Raji (cell line): Measurements from ENCODE around the gene SEC24B.

Source experiments
- POLR2A ChIP-seq: IDR thresholded peaks from 2 replicates; pipeline ENCODE4 v1.6.1; 2011; ENCODE audit warnings: low read depth, low read length, control low read depth; ENCODE audit not compliant: insufficient read depth

SEC24B gene

DNA sequence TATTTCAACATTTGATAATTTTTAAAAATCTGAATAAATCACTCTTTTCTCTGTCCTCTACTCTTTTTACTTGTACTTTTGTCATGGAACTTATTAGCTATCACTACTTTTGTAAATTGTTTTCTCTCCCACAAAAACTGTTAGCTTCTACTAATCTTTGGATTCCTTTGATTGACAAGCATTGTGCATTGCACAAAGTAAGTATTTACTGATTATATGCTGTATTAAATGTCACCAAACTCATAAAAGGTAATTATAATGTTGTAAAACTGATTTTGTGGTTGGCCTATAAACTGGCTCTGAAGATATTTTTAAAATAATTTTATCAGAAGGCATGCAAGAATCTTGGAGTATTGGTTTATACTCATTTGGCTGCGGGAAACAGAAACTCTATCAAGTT is 15.0 kb upstream of the SEC24B start:
- TF ChIP-seq POLR2A = no peak

DNA sequence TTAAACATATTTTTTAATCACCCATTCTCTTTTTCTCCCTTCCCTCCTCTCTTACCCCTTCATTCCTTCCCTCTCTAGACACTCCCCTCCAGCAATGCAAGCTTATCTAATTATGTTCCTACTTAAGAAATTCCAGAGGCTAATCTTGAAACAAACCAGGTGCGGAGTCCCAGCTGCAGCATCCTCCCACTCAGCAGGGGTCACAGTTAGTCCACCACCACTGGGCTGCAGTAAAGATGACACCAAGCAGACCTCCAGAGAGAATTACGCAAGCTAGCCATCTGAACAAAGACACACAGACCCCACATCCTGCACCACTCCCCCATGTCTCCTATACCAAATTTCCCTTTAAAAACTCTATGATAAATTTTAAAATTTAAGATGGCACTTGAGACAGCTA is 13.9 kb upstream of the SEC24B start:
- no peak for TF ChIP-seq POLR2A

DNA sequence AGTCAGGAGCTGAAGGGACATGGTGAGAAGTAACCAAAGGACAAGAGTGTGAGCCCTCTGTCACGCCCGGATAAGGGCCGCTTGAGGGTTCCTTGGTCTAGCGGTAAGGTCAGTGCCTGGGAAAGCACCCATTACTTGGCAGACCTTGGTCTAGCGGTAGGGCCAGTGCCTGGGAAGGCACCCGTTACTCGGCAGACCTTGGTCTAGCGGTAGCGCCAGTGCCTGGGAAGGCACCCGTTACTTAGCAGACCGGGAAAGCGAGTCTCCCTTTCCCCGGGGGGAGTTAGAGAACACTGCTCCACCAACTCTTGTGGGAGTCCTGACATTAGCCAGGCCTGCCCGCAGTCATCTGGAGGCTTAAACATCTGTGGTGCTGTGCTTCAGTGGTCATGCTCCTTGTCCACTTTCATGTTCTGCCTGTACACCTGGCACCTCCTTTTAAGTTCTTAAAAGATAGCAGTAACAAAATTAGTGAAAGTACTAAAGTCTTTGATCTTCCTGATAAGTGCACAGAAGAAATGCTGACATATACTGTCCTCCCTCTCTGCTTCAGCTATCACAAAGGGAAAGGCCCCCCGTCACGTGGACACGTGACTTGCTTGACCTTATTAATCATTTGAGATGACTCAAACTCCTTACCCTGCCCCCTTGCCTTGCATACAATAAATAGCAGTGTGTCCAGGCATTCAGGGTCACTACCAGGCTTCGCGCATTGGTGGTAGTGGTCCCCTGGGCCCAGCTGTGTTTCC is 9.3 kb upstream of the SEC24B start:
- TF ChIP-seq POLR2A = no peak

DNA sequence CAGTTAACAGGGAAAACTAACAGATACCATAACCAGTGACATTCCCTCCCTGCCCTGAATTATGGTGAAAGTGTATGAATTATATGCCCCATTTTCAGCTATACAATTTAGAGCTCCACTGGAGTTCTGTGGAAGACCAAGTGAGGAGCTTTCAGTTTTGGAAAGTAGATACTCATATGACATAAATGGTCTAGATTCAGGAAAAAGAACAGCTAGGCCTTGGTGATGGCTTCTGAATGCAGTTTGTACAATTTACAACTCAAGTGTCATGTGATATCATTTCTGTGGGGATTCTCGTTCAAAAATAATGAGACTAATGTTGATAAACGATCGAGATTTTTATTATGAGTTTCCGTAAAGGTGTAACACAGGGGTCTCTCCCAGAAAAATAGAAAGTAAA is 8.2 kb upstream of the SEC24B start:
- TF ChIP-seq POLR2A = no peak

DNA sequence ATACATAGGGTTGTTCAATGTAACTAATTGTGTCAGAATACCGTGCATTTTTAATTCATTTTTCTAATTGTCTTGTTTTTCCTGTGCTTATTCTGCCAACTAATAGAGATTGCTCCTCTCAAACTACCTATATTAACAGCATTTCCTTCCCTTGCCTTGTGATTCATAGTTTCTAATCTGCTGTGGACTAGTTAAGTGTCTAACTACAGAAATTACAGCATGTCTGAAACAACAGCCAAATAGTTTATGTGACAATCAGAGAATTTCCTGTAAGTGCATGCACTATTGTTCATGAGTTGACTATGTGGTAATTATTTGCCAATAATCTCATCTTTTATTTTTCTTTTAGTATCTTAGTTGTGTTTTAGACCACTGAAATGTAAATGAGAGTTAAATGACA is 4.1 kb upstream of the SEC24B start:
- no peak for TF ChIP-seq POLR2A

DNA sequence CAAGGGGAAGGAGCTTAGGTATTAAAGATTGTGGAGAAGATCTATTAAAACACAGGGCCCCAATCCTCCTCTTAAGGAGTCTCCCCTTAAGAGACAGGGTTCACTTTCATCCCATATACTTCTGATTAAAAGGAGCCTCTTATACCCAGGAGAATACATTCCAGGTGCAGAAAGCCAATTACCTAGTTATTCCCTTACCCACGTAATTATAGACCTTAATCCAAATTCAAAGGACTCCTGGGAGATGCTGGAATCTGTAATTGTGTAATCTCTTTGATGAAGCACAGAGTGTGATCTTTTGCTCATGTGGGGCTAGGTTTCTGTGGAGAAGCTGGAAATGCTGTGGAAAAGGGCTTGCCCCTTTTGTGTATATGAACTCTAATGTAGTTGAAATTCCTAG is 1.4 kb upstream of the SEC24B start:
- TF ChIP-seq POLR2A = no peak

DNA sequence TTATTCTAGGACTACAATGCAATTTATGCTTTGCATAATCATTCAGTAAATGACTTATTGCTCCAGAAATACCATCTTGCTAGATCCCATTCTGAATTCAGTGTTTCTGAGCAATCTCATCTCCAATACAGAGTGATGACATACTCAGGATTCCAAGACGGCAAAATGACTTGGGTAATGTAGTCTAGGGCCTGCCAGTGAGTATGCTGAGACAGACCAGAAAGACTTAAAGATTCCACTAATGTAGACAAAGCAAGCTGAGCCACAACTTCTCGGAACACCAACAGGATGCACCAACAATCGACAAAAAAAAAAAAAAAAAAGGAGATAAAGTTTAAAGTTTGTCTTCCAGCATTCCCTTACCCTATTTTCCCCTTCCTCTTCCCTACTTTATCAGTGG is 919 bp upstream of the SEC24B start:
- no peak for TF ChIP-seq POLR2A

DNA sequence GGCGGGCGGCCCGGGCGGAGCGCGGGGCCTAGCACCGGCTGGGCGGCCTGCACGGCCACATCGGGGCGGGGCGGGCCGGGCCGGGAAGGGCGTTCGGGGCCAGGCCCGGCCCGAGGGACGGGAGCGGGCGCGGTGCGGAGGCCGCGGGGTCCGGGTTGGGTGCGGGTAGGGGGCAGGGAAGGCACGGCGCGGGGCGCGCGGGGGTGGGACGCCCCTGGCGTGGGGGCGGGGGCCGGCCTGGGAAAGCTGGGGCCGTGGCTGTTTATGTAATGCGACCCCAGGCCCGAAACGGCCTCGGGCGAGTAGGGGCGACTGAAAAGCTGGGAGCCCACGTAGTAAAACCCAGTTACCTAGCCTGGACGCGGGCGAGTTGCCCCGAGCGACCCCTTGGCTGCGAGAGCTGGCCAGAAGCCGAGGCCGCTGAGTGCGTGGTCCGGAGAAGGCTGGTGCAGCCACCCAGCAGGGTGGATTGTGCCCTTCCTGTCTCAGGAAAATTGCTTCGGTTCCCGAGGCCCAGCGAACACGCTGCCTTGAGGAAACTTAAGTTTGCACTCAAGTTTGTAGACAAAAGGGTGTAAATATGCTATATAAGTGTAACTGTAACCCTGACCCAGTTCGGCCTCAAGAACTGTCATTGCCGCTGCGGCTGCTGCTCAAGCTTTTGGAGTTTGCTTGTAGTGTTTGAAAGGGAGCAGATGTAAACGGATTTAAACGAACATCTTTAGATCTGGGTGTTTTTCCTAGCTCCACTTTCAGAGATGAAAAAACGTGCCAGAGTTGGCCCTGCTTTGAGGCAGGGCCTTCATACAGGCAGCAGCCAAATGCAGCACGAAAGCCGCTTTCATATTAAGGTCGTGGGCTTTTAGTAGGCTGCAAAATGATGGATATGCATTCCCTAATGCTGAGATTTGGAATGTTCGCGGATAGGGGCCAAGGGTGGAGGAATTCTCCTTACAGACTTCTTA is 674 bp downstream of the SEC24B start:
- TF ChIP-seq POLR2A = no peak

DNA sequence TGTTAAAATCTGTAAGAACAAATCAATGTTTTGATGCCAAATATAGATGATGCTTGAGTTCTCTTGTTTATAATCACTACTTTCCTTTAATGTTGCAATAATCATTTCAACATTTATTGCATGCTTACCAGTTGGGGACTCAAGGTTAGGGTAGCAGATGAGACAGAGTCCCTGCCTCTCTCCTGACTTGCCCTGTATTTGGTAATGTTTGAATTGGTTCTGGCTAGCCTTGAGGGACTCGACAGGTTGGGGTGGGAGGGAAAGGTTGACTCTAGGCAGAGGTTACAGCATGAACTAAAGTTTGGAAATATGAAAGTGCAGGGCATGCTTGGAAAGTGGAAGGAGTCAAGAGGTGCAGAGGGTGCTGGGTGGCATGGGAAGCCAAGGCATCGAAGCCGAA is 2.0 kb downstream of the SEC24B start:
- TF ChIP-seq POLR2A = no peak

DNA sequence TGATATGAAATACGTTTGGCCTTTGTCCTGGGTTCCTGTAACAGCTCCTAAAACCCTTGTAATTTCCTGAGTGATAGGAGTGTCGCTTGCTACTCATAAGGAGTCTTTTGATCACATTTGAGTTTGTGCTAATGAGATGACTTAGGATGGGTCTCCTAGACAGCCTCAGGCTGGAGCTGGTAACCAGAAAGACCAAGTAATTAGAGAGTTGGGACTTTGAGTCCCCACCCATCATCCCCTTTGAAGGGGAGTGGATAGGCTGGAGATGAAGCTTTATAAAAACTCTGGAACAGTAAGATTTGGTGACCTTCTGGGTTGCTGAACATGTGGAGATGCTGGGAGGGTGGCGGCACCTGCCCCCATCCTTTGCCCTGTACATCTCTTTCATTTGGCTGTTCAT is 2.9 kb downstream of the SEC24B start:
- no peak for TF ChIP-seq POLR2A

DNA sequence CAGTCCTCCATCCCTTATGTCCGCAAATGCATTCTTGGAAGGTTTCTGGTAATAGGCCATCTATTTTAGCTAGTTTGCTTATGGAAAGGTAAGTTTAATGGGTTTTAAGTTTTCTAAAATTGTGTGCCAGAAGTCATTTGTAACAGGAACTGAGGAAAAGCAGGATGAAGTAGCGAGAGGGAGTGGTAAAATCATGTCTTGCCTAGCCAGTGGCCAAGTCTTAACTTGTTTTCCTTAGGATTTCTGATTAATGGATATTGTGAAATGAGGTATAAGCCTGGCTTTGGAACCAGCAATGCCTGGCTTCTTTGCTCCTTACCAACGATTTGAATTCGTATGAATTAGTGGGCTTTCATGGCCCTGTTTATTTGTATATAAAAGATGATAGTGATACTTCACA is 7.3 kb downstream of the SEC24B start:
- no peak for TF ChIP-seq POLR2A

DNA sequence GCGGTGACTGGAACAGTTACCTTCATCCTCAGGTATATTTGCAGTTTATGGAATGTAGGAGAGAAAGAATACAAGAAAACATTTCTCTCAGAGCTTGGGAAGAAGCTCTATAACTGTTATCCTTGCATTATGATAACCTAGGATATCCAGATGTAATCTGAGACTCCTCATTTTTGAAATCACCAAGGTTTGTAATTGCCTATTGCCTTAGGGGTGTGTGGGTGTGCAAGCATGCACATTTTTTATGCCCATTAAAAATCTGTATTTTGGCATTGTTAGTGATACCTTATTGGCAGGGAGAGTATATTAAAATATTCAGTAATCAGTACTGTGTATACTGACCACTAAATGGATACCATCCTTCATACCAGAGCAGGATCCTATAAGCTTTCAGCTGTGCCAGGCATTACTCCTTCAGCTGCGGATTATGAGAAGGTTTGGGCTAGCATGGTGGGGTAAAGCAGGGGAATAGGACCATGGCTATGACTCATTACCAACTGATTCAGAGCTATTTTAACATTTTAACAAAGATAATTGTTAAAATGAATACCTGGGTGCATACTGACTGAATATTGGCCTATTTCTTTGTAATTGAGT is 8.3 kb downstream of the SEC24B start:
- TF ChIP-seq POLR2A = no peak

DNA sequence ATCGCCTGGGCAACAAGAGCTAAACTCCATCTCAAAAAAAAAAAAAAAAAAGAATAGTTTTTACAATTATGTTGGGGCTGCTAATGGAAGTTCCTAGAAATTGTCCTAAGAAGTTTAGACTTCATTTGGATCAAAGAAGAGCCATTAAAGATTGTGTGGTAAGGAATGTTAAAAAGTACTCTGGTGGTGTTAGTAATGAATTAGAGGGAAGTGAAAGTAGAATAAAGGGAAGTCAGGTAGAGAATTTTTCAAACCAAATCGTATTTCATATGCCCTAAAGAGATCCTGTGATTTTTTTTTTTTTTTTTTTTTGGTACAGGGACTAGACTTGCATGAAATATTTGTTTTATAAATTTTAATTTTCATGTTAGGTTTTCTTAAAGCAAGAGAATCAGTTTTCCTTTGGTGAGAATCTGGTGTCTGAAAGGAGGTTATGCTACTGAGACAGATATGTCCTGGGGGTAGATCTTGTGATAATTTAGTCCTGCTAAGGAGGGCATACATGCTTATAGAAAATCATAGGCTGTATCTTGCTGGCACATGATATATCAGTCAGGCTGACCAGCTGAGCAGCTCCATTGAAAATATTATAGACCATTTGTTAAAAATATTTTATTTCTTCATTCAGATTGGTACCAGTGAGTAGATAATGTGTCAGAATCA is 10.7 kb downstream of the SEC24B start:
- no peak for TF ChIP-seq POLR2A

DNA sequence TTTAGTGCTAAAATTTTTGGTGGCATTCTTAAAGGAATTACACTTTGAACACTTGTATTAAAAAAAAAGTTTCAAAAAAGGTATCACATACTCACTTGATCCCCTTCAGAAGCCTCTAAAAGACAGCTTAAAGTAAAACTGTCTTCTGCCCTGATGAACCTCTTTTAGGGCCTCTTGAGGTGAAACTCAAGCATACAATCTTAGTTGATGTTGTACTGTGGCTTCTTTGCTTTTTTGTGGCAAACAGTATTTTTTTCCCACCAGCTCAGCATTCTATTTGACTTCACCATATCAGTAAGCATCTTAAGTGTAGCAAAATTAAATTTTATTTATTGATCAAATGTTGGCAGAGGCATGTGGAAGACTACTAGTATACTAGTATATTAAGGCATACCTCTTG is 13.7 kb downstream of the SEC24B start:
- TF ChIP-seq POLR2A = no peak

DNA sequence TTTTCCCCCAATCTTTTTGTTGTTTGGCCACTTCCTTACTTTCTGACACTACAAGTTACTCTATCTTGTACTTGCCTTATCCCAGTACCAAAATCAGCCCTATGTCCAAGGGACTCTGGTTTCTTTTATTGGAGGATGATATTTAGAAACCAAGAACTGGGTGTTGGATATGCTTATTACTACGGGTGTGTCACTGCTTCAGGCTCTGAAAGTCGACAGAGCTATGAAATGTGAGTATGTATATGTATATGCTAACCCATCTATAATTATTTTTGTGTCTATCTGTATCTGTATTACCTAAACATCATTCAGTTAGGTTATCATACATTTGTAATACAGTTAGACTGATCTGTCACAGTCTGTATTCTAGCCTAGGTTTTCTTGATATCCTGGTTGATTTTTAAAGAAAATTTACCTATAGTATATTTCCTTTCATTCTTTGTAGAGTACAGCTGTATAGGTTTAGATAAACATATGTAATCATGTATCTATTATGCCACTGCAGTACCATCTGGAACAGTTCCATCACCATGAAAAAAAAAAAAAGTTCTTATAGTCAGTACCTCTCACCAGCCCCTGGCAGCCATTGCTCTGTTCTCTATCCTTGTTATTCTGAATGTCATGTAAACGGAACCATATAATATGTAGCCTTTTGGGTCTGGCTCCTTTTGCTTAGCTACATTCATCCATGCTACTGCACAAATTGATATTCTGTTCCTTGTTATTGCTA is 18.1 kb downstream of the SEC24B start:
- no peak for TF ChIP-seq POLR2A
